ENCODE data around the gene SLC26A11.

DNA sequence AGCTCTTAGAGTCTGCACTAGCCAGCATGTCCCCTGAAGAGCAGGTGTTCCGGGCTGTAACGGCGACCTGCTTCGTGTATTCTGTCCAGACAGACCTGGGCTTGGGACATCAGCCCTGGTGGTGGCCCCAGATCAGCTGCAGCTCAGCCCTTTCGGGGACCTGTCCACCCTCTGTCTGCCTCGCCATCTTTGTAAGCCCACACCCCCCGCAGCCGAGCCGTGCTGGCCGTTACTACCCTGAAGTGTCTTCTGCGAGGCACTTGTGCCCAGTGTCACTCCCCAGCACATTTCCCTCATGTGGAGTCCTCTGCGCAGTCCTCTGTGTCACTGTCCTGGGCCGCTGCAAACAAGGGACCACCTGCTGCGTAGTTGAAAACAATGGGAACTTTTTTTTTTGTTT, 40.0 kb upstream of the SLC26A11 start:
- TF ChIP-seq CTCF (IDR thresholded peaks at IDR 0.05) (no peak), POLR2A (IDR thresholded peaks at IDR 0.05) (no peak), POLR2AphosphoS5 (IDR thresholded peaks at IDR 0.05) (no peak), EP300 (IDR thresholded peaks at IDR 0.05) (no peak)

Measured in stomach (tissue), 4 donors.